ENCODE results near the gene CNGB1.
"Not testable (repeated sequence)": the region's sequence is repeated elsewhere in the genome, so short reads cannot be mapped to it uniquely, and the experiment has no call there.

Gene CNGB1

GRCh38 chr16:57875347-57875746 lies 95.6 kb downstream of the CNGB1 start:
- Histone ChIP-seq H3K4me1 (peaks cover 6% of the 10 kb centered on the region), H3K4me3 (no peak overlapping the region), H3K27me3 (ENCODE audit: low read depth) (no peaks in the 10 kb centered on the region), H3K9me3 (no peaks in the 10 kb centered on the region), H3K36me3 (replicated peaks) (no peaks in the 10 kb centered on the region)
- in situ Hi-C loops (cut with MboI; ENCODE audit: low sequenced_read_pairs): no loop called here
- no peak for DNase-seq (ENCODE audit: low spot score in 2 of 2)

GRCh38 chr16:57873218-57873617 lies 97.7 kb downstream of the CNGB1 start:
- in situ Hi-C loops (cut with MboI; ENCODE audit: low sequenced_read_pairs): no loop called here
- peaks cover 9% of the 10 kb centered on the region for H3K4me1 ChIP-seq
- H3K4me3 ChIP-seq: no peak overlapping the region
- H3K27me3 ChIP-seq (ENCODE audit: low read depth): no peaks in the 10 kb centered on the region
- H3K36me3 ChIP-seq (replicated peaks): no peaks in the 10 kb centered on the region
- DNase-seq (ENCODE audit: low spot score in 2 of 2): peak; percentile 10 to 20
- no peaks in the 10 kb centered on the region for H3K9me3 ChIP-seq

GRCh38 chr16:57872764-57873163 lies 98.2 kb downstream of the CNGB1 start:
- DNase-seq (ENCODE audit: low spot score in 2 of 2); H3K4me1 ChIP-seq; H3K4me3 ChIP-seq; H3K27me3 ChIP-seq (ENCODE audit: low read depth); in situ Hi-C loops (cut with MboI; ENCODE audit: low sequenced_read_pairs); H3K36me3 ChIP-seq (replicated peaks); H3K9me3 ChIP-seq: not testable (repeated sequence)

GRCh38 chr16:57871456-57871855 lies 99.5 kb downstream of the CNGB1 start:
- Histone ChIP-seq H3K4me3 (no peak overlapping the region), H3K36me3 (replicated peaks) (no peaks in the 10 kb centered on the region), H3K4me1 (peaks cover 11% of the 10 kb centered on the region), H3K9me3 (no peaks in the 10 kb centered on the region), H3K27me3 (ENCODE audit: low read depth) (no peaks in the 10 kb centered on the region)
- in situ Hi-C loops (cut with MboI; ENCODE audit: low sequenced_read_pairs): no loop called here
- DNase-seq (ENCODE audit: low spot score in 2 of 2): no peak

GRCh38 chr16:57870753-57871454 lies 100.0 kb downstream of the CNGB1 start:
- no peaks in the 10 kb centered on the region for H3K27me3 ChIP-seq (ENCODE audit: low read depth)

GRCh38 chr16:57868913-57869520 lies 101.9 kb downstream of the CNGB1 start:
- Histone ChIP-seq H3K27me3 (ENCODE audit: low read depth) (no peaks in the 10 kb centered on the region), H3K36me3 (replicated peaks) (no peaks in the 10 kb centered on the region), H3K9me3 (no peaks in the 10 kb centered on the region), H3K4me3 (no peak overlapping the region), H3K4me1 (peaks cover 11% of the 10 kb centered on the region)
- no peak for DNase-seq (ENCODE audit: low spot score in 2 of 2)
- in situ Hi-C loops (cut with MboI; ENCODE audit: low sequenced_read_pairs): no loop called here

More at GRCh38 chr16:57870753-57871454, 100.0 kb downstream of the CNGB1 start:
- Histone ChIP-seq H3K9me3 (no peaks in the 10 kb centered on the region), H3K36me3 (replicated peaks) (no peaks in the 10 kb centered on the region), H3K4me1 (peaks cover 11% of the 10 kb centered on the region), H3K4me3 (no peak overlapping the region)
- in situ Hi-C loops (cut with MboI; ENCODE audit: low sequenced_read_pairs): no loop called here
- DNase-seq (ENCODE audit: low spot score in 2 of 2): no peak

GRCh38 chr16:57867000-57867561 lies 103.8 kb downstream of the CNGB1 start:
- Histone ChIP-seq H3K4me1 (peaks cover 8% of the 10 kb centered on the region), H3K27me3 (ENCODE audit: low read depth) (no peaks in the 10 kb centered on the region), H3K9me3 (no peaks in the 10 kb centered on the region), H3K4me3 (no peak overlapping the region), H3K36me3 (replicated peaks) (no peaks in the 10 kb centered on the region)
- in situ Hi-C loops (cut with MboI; ENCODE audit: low sequenced_read_pairs): no loop called here
- DNase-seq (ENCODE audit: low spot score in 2 of 2): no peak

- Histone ChIP-seq H3K4me1 (peaks cover 8% of the 10 kb centered on the region), H3K9me3 (no peaks in the 10 kb centered on the region), H3K27me3 (ENCODE audit: low read depth) (no peaks in the 10 kb centered on the region), H3K4me3 (no peak overlapping the region), H3K36me3 (replicated peaks) (no peaks in the 10 kb centered on the region)
- no peak for DNase-seq (ENCODE audit: low spot score in 2 of 2)
- in situ Hi-C loops (cut with MboI; ENCODE audit: low sequenced_read_pairs): no loop called here
Measured at GRCh38 chr16:57866529-57866918, 104.4 kb downstream of the CNGB1 start.

GRCh38 chr16:57865746-57866528 lies 105.0 kb downstream of the CNGB1 start:
- no peak overlapping the region for H3K4me3 ChIP-seq
- H3K9me3 ChIP-seq: no peaks in the 10 kb centered on the region
- in situ Hi-C loops (cut with MboI; ENCODE audit: low sequenced_read_pairs): no loop called here
- no peak for DNase-seq (ENCODE audit: low spot score in 2 of 2)
- peaks cover 8% of the 10 kb centered on the region for H3K4me1 ChIP-seq
- no peaks in the 10 kb centered on the region for H3K36me3 ChIP-seq (replicated peaks)
- no peaks in the 10 kb centered on the region for H3K27me3 ChIP-seq (ENCODE audit: low read depth)

- Histone ChIP-seq H3K27me3 (ENCODE audit: low read depth) (no peaks in the 10 kb centered on the region), H3K9me3 (no peaks in the 10 kb centered on the region), H3K4me1 (peaks cover 10% of the 10 kb centered on the region), H3K36me3 (replicated peaks) (no peaks in the 10 kb centered on the region), H3K4me3 (no peak overlapping the region)
- peak; percentile 46 to 55 for DNase-seq (ENCODE audit: low spot score in 2 of 2)
- in situ Hi-C loops (cut with MboI; ENCODE audit: low sequenced_read_pairs): no loop called here
Measured at GRCh38 chr16:57863434-57864160, 107.3 kb downstream of the CNGB1 start.

- DNase-seq (ENCODE audit: low spot score in 2 of 2): no peak
- no peaks in the 10 kb centered on the region for H3K27me3 ChIP-seq (ENCODE audit: low read depth)
- H3K4me3 ChIP-seq: no peak overlapping the region
- H3K4me1 ChIP-seq: peaks cover 10% of the 10 kb centered on the region
- no peaks in the 10 kb centered on the region for H3K36me3 ChIP-seq (replicated peaks)
- H3K9me3 ChIP-seq: no peaks in the 10 kb centered on the region
- in situ Hi-C loops (cut with MboI; ENCODE audit: low sequenced_read_pairs): no loop called here
Measured at GRCh38 chr16:57862698-57863433, 108.1 kb downstream of the CNGB1 start.

GRCh38 chr16:57859331-57859730 lies 111.6 kb downstream of the CNGB1 start:
- DNase-seq (ENCODE audit: low spot score in 2 of 2): peak; percentile 55 to 62

GRCh38 chr16:57858635-57859034 lies 112.3 kb downstream of the CNGB1 start:
- H3K4me3 ChIP-seq: no peak overlapping the region
- in situ Hi-C loops (cut with MboI; ENCODE audit: low sequenced_read_pairs): no loop called here

More at GRCh38 chr16:57859331-57859730, 111.6 kb downstream of the CNGB1 start:
- Histone ChIP-seq H3K4me1 (peaks cover 8% of the 10 kb centered on the region), H3K4me3 (no peak overlapping the region), H3K27me3 (ENCODE audit: low read depth) (no peaks in the 10 kb centered on the region), H3K36me3 (replicated peaks) (no peaks in the 10 kb centered on the region), H3K9me3 (no peaks in the 10 kb centered on the region; the same call in 1 of the 2 replicates)
- in situ Hi-C loops (cut with MboI; ENCODE audit: low sequenced_read_pairs): no loop called here

More at GRCh38 chr16:57858635-57859034, 112.3 kb downstream of the CNGB1 start:
- Histone ChIP-seq H3K27me3 (ENCODE audit: low read depth) (no peaks in the 10 kb centered on the region), H3K36me3 (replicated peaks) (no peaks in the 10 kb centered on the region), H3K4me1 (peaks cover 8% of the 10 kb centered on the region), H3K9me3 (no peaks in the 10 kb centered on the region; the same call in 1 of the 2 replicates)
- DNase-seq (ENCODE audit: low spot score in 2 of 2): no peak

Measured in HAP-1 (cell line).